Skeletal muscle tissue (tissue), 4 donors: ENCODE measurements around the gene ZNF750. TPM values are rescaled to one million over a fixed set of nuclear protein-coding genes. Genes with fewer than 3 reads are reported as not detected.

Experiments used
- H3K27ac ChIP-seq: one replicate; pipeline ENCODE4 v1.7.0; 2013; ENCODE audit warnings: mild to moderate bottlenecking, low read depth, low read length, inconsistent platforms
- H3K27me3 ChIP-seq, 3 donors: one replicate each; pipeline ENCODE4 v1.7.0; 2013; ENCODE audit warnings: low read length in 3 of 3; ENCODE audit not compliant: control insufficient read depth in 3 of 3, insufficient read depth in 3 of 3
- H3K36me3 ChIP-seq, 3 donors: one replicate each; pipeline ENCODE4 v1.7.0; 2013; ENCODE audit warnings: low read length in 3 of 3; ENCODE audit not compliant: control insufficient read depth in 3 of 3, insufficient read depth in 3 of 3
- H3K4me1 ChIP-seq, 3 donors: one replicate each; pipeline ENCODE4 v1.7.0; 2013; ENCODE audit warnings: low read length in 3 of 3, mild to moderate bottlenecking in 3 of 3; ENCODE audit not compliant: control insufficient read depth in 3 of 3, insufficient read depth in 3 of 3
- H3K4me3 ChIP-seq, 3 donors: one replicate each; pipeline ENCODE4 v1.7.0; 2013; ENCODE audit warnings: low read length in 3 of 3
- H3K9ac ChIP-seq, 3 donors: one replicate each; pipeline ENCODE4 v1.7.0; 2013; ENCODE audit warnings: low read length in 3 of 3, mild to moderate bottlenecking in 3 of 3, moderate library complexity in 2 of 3, low read depth in 1 of 3
- H3K9me3 ChIP-seq, 3 donors: one replicate each; pipeline ENCODE4 v1.7.0; 2013; ENCODE audit warnings: low read length in 3 of 3; ENCODE audit not compliant: control insufficient read depth in 3 of 3
- total RNA-seq: library from RNA; depleted of rRNA; stranded (reverse); fragments of >200 nt; gene quantifications from one replicate; pipeline ENCODE4 v1.2.3, GENCODE V29; 2014
- donor health status: Osteomylitis.

The ZNF750 gene
- total RNA-seq, 1 donor from 2014 or later, result not detected

DNA sequence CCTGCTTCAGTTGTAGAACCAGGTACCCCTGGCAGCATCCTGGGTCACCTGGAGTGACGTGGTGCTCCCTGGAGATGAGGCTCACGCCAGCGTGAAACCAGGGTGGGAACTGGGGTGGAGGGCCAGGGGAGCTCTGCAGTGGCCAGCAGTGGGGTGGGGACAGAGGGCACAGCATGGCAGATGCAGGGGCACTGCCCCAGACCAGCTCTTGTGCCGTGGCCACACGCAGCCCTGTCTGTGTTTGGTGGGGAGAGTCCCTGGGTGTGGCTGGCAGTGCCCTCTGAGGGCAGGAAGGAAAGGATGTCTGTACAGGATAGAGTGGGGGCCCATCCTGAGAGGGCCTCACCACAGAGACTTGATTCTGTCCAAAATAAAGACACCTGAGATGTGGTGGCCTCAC, 24.5 kb downstream of the ZNF750 start:
- Histone ChIP-seq H3K27me3 (no peaks in the 10 kb centered on the region), H3K4me3 (no peak overlapping the region), H3K36me3 (peaks cover 33 to 46% (median 44%) of the 10 kb centered on the region in 3 donors), H3K9ac (no peak overlapping the region), H3K9me3 (peaks cover 0 to under 1% (median 0%) of the 10 kb centered on the region in 3 donors), H3K27ac (no peak overlapping the region), H3K4me1 (no peaks in the 10 kb centered on the region)

- H3K4me3 ChIP-seq, result no peak overlapping the region
- no peaks in the 10 kb centered on the region for H3K4me1 ChIP-seq
- H3K27ac ChIP-seq, result no peak overlapping the region
- H3K9me3 ChIP-seq, result no peaks in the 10 kb centered on the region
- no peaks in the 10 kb centered on the region for H3K27me3 ChIP-seq
- no peak overlapping the region for H3K9ac ChIP-seq
- peaks cover 33 to 51% (median 44%) of the 10 kb centered on the region in 3 donors for H3K36me3 ChIP-seq
Observed at GRCh38 chr17:82814834-82815233, 25.0 kb downstream of the ZNF750 start.

DNA sequence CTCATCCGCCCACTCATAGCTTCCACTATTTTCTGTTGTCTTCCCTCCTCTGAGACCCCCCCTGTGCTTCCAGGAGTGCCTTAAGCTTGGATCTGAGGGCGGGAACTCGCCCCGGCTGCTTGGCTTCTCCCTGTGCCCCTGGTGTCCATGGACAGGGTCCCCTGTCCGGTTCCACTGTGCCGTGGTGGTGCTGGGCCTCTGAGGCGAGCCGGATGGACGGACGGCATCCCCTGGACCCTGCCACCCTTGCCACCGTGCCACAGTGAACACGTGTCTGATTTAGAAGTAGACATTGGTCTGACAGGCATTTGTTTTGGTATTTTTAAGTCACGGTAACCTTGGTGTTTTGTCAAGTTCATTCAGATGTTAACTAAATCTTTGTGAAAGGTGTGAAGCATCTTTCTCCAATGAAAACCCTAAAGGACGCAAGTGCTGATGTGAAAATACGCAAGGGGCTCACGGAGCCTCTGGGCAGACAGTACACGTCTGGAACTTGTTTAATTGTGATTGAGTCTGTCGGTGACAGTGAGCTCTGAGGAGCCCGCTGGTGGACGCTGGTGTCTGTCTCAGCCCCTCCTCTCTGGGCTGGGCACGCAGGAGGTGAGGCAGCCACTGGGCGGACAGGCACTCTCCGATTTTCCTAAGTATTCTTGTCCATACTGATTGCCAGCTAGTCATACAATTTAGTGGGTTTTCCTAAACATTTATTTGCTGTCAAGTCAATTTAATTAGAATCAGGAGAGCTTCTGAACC, 26.3 kb downstream of the ZNF750 start:
- Histone ChIP-seq H3K9ac (no peak overlapping the region), H3K4me3 (no peak overlapping the region), H3K4me1 (no peaks in the 10 kb centered on the region), H3K27me3 (no peaks in the 10 kb centered on the region), H3K9me3 (no peaks in the 10 kb centered on the region), H3K27ac (no peak overlapping the region), H3K36me3 (peaks cover 32 to 45% (median 41%) of the 10 kb centered on the region in 3 donors)

- Histone ChIP-seq H3K27ac (no peak overlapping the region), H3K9me3 (no peaks in the 10 kb centered on the region), H3K9ac (no peak overlapping the region), H3K27me3 (no peaks in the 10 kb centered on the region), H3K4me3 (no peak overlapping the region), H3K36me3 (peaks cover 33 to 42% (median 34%) of the 10 kb centered on the region in 3 donors), H3K4me1 (peaks cover 0 to 2% (median 0%) of the 10 kb centered on the region in 3 donors)
Observed at GRCh38 chr17:82812601-82813000, 27.2 kb downstream of the ZNF750 start.

DNA sequence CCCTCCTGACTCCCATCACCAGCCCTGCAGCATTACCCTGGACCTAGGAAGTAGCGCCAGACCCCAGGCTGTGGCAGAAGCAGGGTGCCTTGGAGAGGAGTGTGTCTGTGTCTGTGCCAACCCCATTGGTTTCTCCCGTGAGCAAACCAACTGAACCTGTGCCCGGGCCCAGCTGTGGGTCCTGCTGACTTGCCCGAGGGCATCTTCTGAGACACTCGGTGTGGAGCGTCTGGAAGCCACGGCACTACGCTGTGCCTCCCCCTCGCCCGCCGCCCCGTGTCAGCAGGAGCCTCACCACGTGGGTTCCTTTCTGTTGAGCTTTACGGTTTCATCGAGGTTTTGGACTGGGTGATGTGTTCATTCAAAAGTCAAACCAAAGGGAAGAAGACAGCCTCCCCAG, 27.8 kb downstream of the ZNF750 start:
- Histone ChIP-seq H3K36me3 (peaks cover 33 to 42% (median 34%) of the 10 kb centered on the region in 3 donors), H3K9me3 (no peaks in the 10 kb centered on the region), H3K9ac (no peak overlapping the region), H3K27ac (no peak overlapping the region), H3K27me3 (no peaks in the 10 kb centered on the region), H3K4me3 (no peak overlapping the region), H3K4me1 (peaks cover 0 to 2% (median 2%) of the 10 kb centered on the region in 3 donors)

GRCh38 chr17:82810644-82811430, 29.0 kb downstream of the ZNF750 start:
- H3K4me1 ChIP-seq, result peaks cover 3 to 12% (median 6%) of the 10 kb centered on the region in 3 donors
- no peak overlapping the region for H3K9ac ChIP-seq
- no peaks in the 10 kb centered on the region for H3K27me3 ChIP-seq
- H3K36me3 ChIP-seq, result peaks cover 29 to 37% (median 30%) of the 10 kb centered on the region in 3 donors
- no peak overlapping the region for H3K27ac ChIP-seq
- H3K4me3 ChIP-seq, result no peak overlapping the region
- H3K9me3 ChIP-seq, result no peaks in the 10 kb centered on the region

GRCh38 chr17:82808921-82809905, 30.6 kb downstream of the ZNF750 start:
- Histone ChIP-seq H3K27me3 (no peaks in the 10 kb centered on the region), H3K4me1 (peaks cover 19 to 27% (median 22%) of the 10 kb centered on the region in 3 donors), H3K9ac (no peak overlapping the region), H3K27ac (no peak overlapping the region), H3K9me3 (no peaks in the 10 kb centered on the region), H3K4me3 (no peak overlapping the region), H3K36me3 (peaks cover 18 to 25% (median 25%) of the 10 kb centered on the region in 3 donors)

GRCh38 chr17:82808006-82808405, 31.8 kb downstream of the ZNF750 start:
- H3K27me3 ChIP-seq, result no peaks in the 10 kb centered on the region
- H3K36me3 ChIP-seq, result peaks cover 12 to 22% (median 20%) of the 10 kb centered on the region in 3 donors
- no peak overlapping the region for H3K9ac ChIP-seq
- no peak overlapping the region for H3K27ac ChIP-seq
- H3K4me1 ChIP-seq, result peaks cover 21 to 29% (median 25%) of the 10 kb centered on the region in 3 donors
- no peak overlapping the region for H3K4me3 ChIP-seq
- no peaks in the 10 kb centered on the region for H3K9me3 ChIP-seq

DNA sequence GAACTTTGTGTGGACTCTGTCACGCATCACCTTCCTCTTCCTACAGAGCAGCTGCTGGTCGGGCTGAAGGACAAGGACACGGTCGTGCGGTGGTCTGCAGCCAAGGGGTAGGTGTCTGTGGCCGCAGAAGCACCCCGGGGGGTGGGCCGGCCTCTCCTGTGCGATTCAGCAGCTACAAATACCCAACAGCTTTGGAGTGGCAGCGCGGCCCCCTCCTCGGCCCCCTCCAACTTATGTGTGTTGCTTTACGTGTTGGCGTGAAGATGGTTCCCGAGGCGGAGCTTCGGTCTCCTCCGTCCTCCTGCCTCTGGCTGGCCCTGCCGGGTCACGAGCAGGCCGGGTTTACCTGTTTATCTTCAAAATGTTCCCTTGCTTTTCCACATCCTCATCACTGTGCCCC, 32.3 kb downstream of the ZNF750 start:
- no peak overlapping the region for H3K9ac ChIP-seq
- H3K9me3 ChIP-seq, result no peaks in the 10 kb centered on the region
- no peak overlapping the region for H3K27ac ChIP-seq
- H3K27me3 ChIP-seq, result no peaks in the 10 kb centered on the region
- H3K4me1 ChIP-seq, result peaks cover 21 to 29% (median 25%) of the 10 kb centered on the region in 3 donors
- H3K36me3 ChIP-seq, result peaks cover 12 to 22% (median 20%) of the 10 kb centered on the region in 3 donors
- no peak overlapping the region for H3K4me3 ChIP-seq
